ENCODE results near the gene RAD54L.
"Not testable (repeated sequence)": the region's sequence is repeated elsewhere in the genome, so short reads cannot be mapped to it uniquely, and the experiment has no call there.

Gene RAD54L

DNA sequence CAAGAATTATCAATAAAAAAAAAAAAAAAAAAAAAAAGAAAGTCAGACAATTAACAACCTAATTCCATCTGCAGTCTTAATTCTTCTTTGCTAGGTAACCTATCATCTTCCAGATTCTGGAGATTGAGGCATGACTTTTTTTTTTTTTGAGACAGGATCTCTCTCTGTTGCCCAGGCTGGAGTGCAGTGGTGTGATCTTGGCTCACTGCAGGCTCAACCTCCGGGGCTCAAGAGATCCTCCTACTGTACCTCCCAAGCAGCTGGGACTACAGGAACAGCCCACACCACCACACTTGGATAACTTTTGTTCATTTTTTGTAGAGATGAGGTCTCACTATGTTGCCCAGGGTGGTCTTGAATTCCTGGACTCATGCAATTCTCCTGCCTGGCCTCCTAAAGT, 4.6 kb upstream of the RAD54L start:
- no peak for DNase-seq

DNA sequence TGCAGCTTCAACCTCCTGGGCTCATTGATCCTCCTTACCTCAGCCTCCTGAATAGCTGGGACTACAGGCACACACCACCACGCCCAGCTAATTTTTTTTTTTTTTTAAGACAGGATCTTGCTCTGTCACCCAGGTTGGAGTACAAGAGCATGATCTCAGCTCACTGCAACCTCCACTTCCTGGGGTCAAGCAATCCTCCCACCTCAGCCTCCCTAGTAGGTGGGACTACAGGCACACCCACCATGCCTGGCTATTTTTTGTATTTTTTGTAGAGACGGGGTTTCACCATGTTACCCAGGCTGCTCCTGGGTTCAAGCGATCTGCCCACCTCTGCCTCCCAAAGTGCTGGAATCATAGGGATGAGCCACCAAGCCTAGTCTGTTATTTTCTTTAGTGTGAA, 3.7 kb upstream of the RAD54L start:
- DNase-seq: not testable (repeated sequence)

DNA sequence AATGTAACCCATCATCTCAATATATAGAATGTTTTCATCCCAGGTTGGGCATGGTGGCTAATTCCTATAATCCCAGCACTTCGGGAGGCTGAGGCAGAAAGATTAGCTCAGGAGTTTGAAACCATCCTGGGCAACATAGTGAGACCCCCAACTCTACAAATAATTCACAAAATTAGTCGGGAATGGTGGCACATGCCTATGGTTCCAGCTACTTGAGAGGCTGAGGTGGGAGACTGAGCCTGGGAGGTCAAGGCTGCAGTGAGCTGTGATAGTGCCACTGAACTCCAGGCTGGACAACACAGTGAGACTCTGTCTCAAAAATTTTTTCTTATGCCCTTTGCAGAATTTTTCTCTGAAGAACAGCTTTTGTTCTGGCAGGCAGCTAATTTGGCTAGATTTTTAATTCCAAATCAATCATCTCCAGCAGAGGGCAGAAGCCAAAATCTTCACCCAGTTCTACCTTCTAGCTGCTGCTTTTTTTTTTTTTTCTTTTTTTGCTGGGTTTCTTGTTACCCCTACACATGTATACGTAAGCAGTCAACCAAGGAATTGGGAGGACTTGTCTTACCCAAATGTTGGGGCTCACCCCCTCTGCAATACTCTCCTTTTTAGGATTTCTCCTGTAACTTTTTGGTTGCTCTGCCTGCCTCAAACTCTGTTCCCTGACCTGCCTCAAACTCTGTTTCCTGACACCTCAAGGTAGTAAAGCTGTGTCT, 2.7 kb upstream of the RAD54L start:
- DNase-seq: peak; percentile 35

DNA sequence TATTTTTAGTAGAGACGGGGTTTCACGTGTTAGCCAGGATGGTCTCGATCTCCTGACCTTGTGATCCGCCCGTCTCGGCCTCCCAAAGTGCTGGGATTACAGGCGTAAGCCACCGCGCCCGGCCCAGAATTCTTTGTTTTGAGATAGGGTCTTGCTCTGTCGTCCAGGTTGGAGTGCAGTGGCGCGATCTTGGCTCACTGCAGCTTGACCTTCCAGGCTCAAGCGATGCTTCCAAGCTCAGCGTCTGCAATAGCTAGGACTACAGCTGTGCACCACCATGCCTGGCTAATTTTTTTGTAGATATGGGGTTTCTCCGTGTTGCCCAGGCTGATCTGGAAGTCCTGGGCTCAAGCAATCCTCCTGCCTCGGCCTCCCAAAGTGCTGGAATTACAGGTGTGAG, 1.4 kb upstream of the RAD54L start:
- not testable (repeated sequence) for DNase-seq

DNA sequence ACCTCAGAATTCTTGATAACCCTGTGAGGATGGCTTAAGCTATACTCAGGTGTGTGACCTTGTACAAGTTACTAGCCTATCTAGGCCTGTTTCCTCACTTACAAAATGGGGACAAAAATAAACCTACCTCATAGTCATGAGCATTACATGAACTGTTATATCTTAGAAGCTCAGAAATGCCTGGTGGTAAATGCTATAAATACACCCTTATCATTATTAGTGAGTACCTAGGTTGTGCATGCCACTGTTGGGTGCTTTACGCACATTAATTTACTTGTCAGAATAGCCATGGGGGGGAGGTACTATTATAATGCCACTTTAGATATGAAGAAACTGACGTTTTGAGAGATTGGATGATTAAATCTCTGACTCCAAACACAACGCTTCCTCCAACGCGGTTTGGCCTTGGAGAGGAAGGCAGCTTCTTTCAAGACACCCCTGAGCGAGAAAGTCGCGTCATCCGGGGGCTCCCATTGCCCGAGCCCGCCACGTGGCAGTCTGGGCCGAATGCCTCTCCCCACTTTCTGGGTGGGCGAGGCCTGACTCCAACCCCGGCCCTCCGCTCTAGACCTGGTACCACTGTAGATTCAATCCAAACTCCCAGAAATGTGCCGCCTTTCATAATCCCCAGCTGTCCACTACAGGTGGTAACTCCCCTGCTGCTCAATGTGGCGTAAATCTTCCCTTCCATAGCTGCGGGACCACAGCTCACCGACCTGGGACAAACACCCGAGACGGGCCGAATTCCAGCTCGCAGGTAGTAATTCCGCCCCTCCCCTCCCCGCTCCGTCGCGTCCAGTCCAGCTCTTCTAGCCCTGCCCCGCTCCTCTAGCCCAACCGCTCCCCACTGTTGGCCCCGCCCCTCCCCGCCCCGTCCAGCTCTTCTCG, 771 bp upstream of the RAD54L start:
- DNase-seq: peak; percentile 33

DNA sequence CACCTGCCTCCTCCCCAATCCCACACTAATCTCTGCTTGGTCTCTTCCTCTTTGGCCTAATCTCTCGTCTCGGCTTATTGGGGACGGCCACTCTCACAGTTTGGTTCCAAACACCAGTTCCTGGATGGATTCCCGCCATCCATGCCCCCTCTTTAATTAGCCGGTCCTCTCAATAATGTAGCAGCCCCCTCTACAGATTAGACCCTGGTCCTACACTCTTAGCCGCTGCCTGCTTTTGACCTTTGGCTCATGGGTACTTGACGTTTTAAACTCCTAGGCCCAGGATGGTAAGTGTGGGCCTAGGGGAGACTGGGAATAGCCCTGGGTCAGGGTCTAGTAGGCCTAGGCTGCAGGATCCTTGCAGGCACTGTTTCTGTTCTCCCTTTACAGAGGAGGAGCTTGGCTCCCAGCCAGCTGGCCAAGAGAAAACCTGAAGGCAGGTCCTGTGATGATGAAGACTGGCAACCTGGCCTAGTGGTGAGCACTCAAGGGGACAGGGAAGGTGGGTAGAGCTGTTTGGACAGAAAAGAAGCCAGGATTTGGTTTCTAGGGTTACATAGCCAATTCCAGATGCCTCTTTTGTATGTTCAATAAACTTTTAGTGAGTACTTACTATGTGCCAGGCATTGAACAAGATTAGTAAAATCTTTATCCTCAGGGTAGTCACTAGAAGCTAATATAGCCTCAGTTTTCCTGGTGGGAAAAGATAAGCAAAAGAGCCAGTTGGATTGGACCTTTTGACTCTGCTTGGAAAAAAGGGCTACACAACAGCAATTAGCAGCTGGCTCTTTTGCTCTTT, 758 bp downstream of the RAD54L start:
- DNase-seq: peak; percentile 38

DNA sequence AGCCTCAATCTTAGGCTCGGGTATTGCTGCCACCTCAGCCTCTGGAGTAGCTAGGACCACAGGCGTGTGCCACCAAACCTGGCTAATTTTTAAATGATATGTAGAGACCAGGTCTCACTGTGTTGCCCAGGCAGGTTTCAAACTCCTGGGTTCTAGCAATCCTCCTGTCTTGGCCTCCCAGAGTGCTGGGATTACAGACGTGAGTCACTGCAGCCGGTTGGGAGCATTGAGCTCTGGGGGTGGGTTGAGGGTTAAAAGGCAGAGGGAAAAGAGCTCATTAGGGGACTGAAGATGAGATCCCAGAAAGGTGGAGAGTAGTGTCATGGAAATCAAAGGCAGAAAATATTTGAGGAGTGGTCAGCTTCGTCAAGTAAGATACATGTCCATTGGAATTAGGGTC, 7.1 kb downstream of the RAD54L start:
- DNase-seq: no peak

DNA sequence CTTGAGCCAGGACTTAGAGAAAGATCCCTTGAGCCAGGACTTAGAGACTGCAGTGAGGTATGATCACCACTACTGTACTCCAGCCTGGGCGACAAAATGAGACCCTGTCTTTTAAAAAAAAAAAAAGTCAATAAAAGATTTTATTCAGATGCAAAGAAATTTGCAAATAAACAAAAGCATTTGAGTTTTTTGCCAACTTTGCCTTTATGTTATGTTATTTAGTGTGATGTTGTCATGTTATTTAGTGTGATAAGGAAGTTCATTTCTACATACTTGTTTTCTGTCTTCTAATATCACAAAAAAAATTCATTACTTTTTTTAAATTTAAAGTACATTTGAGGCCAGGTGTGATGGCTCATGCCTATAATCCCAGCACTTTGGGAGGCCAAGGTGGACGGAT, 9.0 kb downstream of the RAD54L start:
- no peak for DNase-seq

DNA sequence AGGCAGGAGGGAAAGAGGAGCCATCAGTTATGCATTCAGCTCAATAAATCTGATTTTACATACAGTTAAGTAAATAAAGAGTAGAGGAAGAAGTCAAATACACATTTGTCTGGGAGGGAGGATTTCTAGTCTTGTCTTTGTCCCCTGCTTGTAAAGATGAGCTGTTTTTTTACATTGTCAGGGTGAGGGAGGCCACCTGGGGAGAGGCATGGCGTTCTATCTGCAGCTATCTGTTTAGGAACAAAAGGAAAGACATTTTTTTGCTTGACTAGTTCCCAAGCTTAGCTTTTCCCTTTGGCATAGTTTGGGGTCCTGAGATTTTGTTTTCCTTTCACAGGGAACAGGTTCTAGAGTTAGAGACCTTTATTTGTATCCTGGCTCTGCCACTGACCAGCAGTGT, 14.9 kb downstream of the RAD54L start:
- no peak for DNase-seq

DNA sequence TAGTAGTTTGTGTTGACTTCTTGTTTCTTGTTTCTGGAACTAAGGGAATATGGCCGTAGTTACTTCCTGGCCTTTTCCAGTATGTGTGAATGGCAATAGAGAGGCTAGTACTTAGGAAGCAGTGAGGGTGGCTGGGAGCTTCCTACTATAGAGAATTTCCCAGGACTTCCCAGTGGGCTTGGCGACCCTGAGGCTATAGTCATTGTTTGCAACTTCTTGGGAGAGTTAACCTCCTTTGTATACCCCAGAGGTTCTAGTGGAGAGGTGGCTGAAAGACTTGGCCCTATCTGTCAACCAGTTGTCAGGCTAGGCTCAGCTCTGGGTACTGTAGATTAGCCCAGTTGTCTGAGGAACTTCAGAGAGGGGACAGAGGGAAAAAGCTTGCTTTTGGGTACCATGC, 15.6 kb downstream of the RAD54L start:
- no peak for DNase-seq

DNA sequence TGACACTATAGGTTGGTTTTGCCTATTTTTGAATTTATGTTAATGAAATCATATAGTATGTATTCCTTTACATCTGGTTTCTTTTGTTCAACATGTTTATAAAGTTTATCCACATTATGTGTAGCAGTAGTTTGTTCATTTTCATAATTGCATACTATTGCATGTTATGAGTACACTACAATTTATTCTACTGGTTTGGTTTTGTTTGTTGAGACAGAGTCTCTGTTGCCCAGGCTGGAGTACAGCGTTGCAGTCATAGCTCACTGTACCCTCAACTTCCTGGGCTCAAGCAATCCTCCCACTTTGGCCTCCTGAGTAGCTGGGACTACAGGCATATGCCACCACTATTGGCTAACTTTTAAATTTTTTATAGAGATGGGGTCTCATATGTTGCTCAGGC, 21.0 kb downstream of the RAD54L start:
- no peak for DNase-seq

DNA sequence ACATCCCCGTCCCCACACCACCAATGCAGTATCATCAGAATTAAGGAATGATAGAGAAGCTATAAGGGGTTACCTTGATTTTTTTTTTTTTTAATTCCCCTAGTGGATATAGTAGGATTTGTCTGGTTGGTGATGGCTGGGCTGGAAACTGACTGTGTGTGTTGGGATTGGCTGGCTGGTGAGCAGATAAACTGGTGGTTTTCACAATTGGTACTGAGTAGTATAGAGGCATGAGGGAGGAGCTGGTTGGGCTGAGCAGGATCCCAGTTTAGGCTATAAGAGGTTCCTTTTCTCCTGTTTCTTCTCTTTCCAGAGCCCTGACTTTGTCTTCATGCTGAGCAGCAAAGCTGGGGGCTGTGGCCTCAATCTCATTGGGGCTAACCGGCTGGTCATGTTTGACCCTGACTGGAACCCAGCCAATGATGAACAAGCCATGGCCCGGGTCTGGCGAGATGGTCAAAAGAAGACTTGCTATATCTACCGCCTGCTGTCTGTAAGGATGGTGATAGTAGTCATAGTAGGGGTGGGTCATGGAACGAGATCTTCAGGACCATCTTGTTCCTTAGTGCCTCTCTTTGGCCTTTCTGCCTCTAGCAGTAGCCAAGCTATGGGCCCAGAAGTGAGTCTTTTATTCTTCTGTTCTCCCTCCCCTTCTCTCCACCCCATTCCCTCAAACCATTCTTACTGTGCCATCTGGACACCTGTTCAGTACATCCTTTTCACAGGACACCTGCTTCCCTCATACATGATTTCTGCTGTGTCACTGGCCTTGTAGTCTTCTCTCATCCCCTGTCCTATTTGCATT, 26.9 kb downstream of the RAD54L start:
- no peak for DNase-seq

DNA sequence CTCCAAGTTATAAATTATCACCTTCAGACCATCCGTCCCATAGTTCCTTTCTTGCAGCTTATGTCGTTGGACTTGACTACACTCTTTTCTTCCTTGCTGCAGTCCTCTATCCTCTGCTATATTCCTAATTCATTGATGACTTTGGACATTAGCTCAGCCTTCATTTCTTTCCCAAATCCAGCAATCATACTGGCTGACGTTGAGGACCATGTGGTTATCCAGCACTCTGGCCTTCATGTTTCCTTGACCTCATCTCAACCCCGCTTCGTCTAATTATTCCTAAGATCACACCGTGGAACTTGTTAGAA, 27.4 kb downstream of the RAD54L start:
- no peak for DNase-seq

DNA sequence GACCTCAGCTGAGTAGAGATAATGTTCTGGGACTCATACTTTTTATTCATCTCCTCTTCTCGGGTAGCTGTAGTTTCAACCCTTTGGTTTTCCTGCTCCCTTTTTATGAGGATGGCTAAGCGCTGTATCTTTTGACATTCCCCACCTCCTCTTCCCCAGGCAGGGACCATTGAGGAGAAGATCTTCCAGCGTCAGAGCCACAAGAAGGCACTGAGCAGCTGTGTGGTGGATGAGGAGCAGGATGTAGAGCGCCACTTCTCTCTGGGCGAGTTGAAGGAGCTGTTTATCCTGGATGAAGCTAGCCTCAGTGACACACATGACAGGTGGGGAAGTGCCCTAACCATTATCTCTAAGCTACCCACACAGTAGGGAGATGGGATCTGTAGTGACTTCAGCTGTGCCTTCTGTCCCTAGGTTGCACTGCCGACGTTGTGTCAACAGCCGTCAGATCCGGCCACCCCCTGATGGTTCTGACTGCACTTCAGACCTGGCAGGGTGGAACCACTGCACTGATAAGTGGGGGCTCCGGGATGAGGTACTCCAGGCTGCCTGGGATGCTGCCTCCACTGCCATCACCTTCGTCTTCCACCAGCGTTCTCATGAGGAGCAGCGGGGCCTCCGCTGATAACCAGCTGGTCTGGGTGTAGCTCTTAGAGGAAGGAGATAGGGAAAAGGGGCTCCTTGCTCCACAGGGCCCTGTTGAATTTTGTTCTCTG, 30.3 kb downstream of the RAD54L start:
- DNase-seq: no peak

DNA sequence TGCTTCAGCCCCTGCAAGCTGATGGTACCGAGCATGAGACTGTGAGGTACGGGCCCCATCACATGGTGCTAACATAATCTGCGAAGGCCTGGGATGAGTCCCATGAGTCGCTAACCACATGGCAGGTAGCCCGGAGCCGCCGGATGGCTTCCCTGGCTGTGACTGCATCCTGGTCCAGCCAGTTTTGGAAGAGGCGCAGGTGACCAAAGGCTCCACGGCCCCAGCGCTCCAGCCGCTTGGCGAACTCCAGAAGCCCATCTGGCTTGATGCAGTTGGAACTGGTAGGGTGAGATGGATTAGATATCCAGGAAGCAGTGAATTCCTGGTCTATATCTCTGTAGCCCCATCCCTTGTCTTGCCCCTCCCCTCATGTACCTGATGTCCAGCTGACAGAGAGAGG, 31.2 kb downstream of the RAD54L start:
- DNase-seq: no peak

DNA sequence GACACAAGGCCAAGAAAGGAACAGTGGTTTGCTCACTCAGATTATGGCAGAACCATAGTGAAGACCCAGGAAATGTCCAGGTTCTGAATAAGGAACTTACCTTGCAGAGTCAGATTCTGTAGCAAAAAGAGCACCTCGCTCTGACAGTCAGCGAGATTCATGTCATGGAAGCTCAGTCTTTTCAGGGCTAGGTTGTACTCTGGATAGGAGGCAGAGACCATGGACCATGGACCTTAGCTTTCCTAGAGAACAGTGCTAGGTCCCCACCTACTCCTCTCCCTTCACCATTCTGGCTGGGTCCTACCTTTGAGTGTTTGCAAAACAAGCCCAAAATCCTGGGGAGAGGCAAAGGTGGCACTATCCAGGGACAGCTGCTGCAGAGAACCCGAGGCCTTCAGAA, 32.5 kb downstream of the RAD54L start:
- DNase-seq: no peak

DNA sequence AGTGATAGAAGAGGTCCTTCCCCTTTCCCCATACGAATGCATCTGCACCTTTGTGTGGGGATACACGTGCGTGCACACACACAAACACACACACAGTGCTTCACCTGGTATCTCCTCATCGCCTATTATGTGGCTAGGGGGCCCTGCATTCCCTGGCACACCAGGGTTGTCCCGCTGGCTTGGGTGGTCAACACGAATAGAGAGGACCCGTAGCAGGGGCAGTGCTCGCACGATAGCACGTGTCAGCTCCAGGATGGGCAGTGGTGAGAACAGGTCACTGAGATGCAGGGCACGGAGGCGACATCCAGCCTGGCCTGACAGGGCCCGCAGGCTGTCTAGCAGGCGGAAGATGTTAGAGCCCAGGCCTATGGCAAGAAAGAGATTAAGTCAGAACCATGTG, 33.5 kb downstream of the RAD54L start:
- DNase-seq: no peak

DNA sequence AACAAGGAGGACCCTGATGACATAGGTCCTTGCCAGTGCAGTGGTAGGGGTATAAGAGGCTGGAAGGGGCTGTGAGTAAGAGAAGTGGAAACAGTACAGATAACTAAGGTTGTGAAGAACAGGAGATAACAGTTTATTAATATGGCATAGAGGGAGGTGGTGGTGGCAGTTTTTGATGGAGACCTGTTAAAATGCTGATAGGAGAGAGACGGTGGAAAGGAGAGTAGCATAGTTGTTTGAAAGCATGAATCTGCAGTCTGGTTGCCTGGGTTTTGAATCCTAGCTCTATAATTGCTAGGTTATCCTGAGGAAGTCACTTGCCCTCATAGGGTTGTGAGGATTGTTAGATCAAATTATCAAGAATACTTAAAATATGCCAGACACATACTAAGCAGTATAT, 36.5 kb downstream of the RAD54L start:
- no peak for DNase-seq

DNA sequence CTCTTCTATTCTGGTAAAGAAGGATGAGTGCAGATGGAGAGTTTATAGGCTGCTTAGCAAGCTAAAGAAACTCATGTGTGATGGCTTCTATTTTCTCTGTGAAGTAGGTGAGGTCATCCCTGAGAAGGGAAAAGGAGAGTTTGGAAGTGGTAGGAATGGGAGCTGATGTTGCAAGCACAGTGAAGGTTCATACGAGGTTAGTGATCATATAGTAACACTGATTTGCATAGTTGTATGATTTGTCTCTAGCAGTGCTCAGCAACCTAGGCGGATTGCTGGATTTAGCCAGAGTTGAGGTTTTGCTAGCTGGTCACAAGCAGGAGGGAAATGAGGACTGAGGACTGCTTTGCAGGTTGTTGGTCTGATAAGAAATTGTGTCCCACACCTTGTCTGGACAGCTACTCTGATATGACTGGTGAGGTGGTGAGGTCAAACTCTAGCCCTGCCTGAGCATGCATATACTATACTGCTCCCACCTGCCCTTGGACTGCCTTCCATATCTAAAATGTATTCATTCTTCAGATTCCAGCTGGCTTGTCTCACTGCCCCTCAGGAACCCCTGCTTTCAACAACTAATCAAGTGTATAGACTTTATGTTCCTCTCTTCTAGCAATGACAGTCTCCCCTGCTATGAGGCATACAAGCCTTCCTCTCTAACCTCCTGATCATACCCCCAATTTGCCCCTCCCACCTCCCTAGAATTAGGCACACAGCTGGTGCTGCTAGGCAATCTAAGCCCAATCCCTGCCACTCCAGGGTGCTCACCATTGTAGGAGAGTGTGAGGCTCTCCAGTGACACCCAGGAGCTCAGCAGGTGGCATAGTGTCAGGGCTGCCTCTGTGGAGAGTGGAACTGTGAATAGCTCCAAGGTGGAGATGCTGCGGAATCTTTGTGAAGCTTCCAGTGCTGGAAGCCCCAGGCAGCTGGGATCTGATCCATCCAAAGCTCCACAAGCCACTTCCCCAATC, 37.3 kb downstream of the RAD54L start:
- peak; percentile 6 for DNase-seq

DNA sequence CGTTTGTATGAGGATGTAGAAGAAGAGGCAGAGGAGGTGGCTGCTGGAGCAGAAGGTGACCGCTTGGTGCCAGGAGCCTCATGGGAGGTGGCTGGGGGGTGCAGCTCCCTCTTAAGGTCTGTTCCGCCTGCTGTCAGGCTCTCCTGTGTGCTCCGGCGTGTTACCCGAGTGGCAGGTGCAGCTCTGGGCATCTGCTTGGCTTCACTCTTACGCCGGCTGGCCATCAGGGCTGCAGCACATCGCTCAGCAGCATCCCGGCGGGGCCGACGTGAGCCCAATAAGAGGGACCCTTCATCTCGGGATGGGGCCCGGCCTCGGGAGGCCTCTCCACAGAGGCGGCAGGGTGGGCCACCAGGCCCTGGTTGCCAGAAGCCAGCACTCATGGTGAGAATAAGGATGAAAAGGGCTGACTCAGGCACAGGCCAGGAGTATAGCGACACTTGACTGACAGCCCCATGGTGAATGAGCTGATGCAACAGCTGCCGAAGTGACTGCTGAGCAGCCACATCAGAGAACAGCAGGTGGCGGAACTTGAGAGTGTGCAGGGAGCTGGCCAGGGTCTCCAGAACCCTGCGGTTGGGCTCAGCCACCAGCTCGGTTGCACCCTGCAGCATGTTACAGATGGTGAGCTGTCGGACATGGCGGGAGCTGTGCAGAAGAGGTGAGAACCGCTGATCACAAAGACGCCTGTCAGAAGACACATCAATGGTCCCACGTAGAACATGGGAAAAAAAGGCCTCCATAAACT, 38.3 kb downstream of the RAD54L start:
- DNase-seq: peak; percentile 81

All from NCI-H2171 (cell line).